ENCODE results near the gene HS2ST1. TPM values are rescaled to one million over a fixed set of nuclear protein-coding genes. Genes with fewer than 3 reads are reported as not detected.

Gene HS2ST1
- total RNA-seq, 6 experiments from 2014 or later = 9.9 to 17.2 (median 13.7) TPM

DNA sequence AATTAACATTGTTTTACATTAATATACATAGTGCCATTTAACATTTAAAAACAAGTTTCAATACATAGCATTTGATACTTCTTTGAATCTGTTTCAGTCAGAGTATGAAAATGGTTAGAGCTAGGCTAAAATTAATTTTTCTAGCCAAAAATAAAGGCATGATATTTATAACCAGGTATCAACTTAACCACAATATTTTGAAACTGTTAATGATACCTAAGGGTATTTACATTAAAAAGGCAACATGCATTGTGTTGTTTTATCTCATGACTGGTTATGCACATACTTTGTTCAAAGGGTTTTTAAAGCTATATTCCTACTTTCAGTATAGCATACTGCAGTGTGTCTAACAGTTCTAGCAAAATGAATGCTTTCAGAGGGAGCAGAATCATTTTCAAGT lies 130.0 kb downstream of the HS2ST1 start:
- ATAC-seq (no peak), DNase-seq (no peak)
- TF ChIP-seq POLR2A (IDR thresholded peaks at IDR 0.05) = no peak
- TF ChIP-seq, protein P1, sequence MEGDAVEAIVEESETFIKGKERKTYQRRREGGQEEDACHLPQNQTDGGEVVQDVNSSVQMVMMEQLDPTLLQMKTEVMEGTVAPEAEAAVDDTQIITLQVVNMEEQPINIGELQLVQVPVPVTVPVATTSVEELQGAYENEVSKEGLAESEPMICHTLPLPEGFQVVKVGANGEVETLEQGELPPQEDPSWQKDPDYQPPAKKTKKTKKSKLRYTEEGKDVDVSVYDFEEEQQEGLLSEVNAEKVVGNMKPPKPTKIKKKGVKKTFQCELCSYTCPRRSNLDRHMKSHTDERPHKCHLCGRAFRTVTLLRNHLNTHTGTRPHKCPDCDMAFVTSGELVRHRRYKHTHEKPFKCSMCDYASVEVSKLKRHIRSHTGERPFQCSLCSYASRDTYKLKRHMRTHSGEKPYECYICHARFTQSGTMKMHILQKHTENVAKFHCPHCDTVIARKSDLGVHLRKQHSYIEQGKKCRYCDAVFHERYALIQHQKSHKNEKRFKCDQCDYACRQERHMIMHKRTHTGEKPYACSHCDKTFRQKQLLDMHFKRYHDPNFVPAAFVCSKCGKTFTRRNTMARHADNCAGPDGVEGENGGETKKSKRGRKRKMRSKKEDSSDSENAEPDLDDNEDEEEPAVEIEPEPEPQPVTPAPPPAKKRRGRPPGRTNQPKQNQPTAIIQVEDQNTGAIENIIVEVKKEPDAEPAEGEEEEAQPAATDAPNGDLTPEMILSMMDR (IDR thresholded peaks at IDR 0.05) = no peak
- no peak overlapping the region for H3K27ac ChIP-seq
- peaks cover 0 to 5% (median 0%) of the 10 kb centered on the region in 4 donors for H3K9me3 ChIP-seq
- no peaks in the 10 kb centered on the region for H3K27me3 ChIP-seq
- intact Hi-C loops (cut with DNase I) = no loop called here
- no peaks in the 10 kb centered on the region for H3K36me3 ChIP-seq
- H3K4me1 ChIP-seq = no peaks in the 10 kb centered on the region
- H3K4me3 ChIP-seq = no peak overlapping the region

DNA sequence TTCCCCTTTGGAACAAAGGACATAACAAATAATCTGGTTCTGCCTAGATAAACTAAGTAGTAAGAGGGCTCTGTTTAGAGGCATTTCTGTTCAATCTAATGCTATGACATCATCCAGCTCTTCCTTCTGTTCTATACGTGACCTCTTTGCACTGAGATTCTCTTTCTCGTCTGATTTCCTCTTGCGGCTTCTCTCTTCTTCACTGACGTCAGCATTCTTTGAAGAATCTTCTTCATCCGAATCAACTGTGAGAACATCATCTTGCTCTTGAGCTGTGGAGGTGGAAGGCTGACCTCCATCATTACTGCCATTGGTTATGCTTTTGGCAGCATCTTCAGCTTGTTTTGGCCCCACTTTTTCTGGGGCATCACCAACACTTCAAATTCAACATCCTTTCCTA lies 130.4 kb downstream of the HS2ST1 start:
- no peak overlapping the region for H3K4me3 ChIP-seq
- no peak for DNase-seq
- no peaks in the 10 kb centered on the region for H3K4me1 ChIP-seq
- H3K27ac ChIP-seq = no peak overlapping the region
- no peaks in the 10 kb centered on the region for H3K36me3 ChIP-seq
- 59% methylated on average over 5 of the region's 5 CpGs for WGBS (ENCODE audit: insufficient coverage, low coverage, low lambda C conversion rate, missing lambda C conversion rate)
- intact Hi-C loops (cut with DNase I) = no loop called here
- no peak for ATAC-seq
- TF ChIP-seq POLR2A (IDR thresholded peaks at IDR 0.05) = no peak
- TF ChIP-seq, protein P1 (IDR thresholded peaks at IDR 0.05) = no peak
- H3K9me3 ChIP-seq = peaks cover 0 to 5% (median 0%) of the 10 kb centered on the region in 4 donors
- H3K27me3 ChIP-seq = no peaks in the 10 kb centered on the region

DNA sequence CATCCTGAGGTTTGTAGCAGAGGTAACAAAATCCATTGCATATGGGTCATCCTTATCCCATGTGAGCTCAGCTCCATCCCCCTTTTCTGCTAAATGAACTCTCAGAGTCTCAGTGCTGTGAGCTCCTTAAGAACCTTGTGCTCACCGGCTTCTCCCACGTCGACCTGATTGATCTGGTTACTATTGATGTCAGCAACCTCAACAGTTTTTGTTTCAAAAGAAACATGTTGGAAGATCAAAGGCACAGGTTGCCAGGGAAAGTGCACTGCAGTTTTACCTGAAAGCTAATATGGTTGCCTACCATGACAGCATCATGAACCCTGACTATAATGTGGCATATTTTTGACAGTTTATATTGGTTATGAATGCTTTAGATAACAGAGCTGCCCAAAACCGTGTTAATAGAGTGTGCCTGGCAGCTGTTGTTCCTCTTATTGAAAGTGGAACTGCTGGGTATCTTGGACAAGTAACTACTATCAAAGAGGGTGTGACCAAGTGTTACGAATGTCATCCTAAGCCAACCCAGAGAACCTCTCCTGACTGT lies 131.4 kb downstream of the HS2ST1 start:
- intact Hi-C loops (cut with DNase I) = no loop called here
- Histone ChIP-seq H3K9me3 (peaks cover 0 to 5% (median 0%) of the 10 kb centered on the region in 4 donors), H3K4me1 (no peaks in the 10 kb centered on the region), H3K36me3 (no peaks in the 10 kb centered on the region), H3K27ac (no peak overlapping the region), H3K4me3 (no peak overlapping the region), H3K27me3 (no peaks in the 10 kb centered on the region)
- DNase-seq (no peak), ATAC-seq (no peak)
- 49% methylated on average over 5 of the region's 5 CpGs for WGBS (ENCODE audit: insufficient coverage, low coverage, low lambda C conversion rate, missing lambda C conversion rate)
- no peak for TF ChIP-seq POLR2A (IDR thresholded peaks at IDR 0.05)
- TF ChIP-seq, protein P1 (IDR thresholded peaks at IDR 0.05) = no peak

DNA sequence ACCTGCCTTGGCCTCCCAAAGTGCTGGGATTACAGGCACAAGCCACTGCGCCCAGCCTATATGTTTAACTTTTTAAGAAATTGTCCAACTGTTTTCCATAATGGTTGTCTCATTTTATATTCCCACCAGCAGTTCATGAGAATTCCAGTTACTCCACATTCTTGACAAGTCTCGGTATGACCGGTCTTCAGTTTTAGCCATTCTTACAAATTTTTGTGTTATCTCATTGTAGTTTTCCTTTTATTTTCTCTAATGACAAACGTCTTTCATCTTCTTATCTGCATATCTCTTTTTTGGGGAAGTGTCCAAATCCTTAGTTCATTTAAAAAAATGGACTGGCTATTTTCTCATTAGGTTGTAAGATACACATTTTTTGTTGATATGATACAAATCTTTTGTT lies 132.5 kb downstream of the HS2ST1 start:
- Histone ChIP-seq H3K4me1 (no peaks in the 10 kb centered on the region), H3K27ac (no peak overlapping the region), H3K27me3 (no peaks in the 10 kb centered on the region), H3K9me3 (peaks cover 0 to 5% (median 0%) of the 10 kb centered on the region in 4 donors), H3K36me3 (no peaks in the 10 kb centered on the region), H3K4me3 (no peak overlapping the region)
- DNase-seq (no peak), ATAC-seq (no peak)
- TF ChIP-seq POLR2A (IDR thresholded peaks at IDR 0.05) = no peak
- TF ChIP-seq, protein P1 (IDR thresholded peaks at IDR 0.05) = no peak
- WGBS (ENCODE audit: insufficient coverage, low coverage, low lambda C conversion rate, missing lambda C conversion rate) = 57% methylated on average over 4 of the region's 4 CpGs
- intact Hi-C loops (cut with DNase I) = no loop called here

DNA sequence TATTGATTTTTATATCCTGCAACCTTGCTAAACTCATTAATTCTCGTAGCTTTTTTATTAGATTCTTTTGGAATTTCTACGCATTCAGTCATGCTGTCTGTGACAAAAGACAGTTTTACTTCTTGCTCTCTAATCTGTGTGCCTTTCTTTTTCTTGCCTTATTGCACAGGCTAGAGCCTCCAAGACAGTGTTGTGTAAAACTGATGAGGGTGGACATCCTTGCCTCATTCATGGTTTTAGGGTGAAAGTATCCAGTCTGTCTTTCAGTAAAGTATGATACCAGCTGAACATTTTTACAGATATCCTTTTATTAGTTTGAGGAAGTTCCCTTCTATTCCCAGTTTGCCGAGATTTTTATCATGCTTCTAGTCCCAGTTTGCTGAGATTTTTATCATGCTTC lies 133.8 kb downstream of the HS2ST1 start:
- Histone ChIP-seq H3K36me3 (no peaks in the 10 kb centered on the region), H3K27ac (no peak overlapping the region), H3K4me3 (no peak overlapping the region), H3K27me3 (no peaks in the 10 kb centered on the region), H3K4me1 (no peaks in the 10 kb centered on the region), H3K9me3 (peaks cover 0 to 5% (median 0%) of the 10 kb centered on the region in 4 donors)
- no peak for ATAC-seq
- no peak for TF ChIP-seq POLR2A (IDR thresholded peaks at IDR 0.05)
- TF ChIP-seq, protein P1 (IDR thresholded peaks at IDR 0.05) = no peak
- DNase-seq = no peak
- intact Hi-C loops (cut with DNase I) = no loop called here
- 97% methylated on average over 3 of the region's 3 CpGs for WGBS (ENCODE audit: insufficient coverage, low coverage, low lambda C conversion rate, missing lambda C conversion rate)
